Measurements from ENCODE around the gene ROR1.

Gene ROR1

DNA sequence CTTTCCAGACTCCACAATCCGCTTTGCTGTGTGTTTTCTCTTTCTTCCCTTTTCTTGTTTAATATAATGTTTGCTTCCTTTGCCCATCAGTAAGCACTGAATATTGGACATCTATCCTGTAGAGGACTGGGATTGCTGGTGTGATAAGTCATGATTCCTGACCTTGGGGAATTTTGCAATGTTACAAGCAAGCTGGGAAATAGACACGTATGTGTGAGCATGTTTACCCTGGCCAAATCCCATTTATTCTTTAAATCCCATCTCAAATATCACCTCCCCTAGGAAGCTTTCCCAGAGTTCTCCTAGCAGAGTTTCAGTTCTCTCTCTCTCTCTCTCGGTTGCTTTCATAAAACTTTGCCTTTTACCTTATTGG lies 155.3 kb downstream of the ROR1 start:
- CTCF ChIA-PET: interaction anchor here (1.2 to 1.9 kb wide), 4 partner anchors 9 to 313 kb away, joined by 3 to 5 read pairs (median 3); no protein-coding TSS in a partner anchor
- TF ChIP-seq, protein P1, sequence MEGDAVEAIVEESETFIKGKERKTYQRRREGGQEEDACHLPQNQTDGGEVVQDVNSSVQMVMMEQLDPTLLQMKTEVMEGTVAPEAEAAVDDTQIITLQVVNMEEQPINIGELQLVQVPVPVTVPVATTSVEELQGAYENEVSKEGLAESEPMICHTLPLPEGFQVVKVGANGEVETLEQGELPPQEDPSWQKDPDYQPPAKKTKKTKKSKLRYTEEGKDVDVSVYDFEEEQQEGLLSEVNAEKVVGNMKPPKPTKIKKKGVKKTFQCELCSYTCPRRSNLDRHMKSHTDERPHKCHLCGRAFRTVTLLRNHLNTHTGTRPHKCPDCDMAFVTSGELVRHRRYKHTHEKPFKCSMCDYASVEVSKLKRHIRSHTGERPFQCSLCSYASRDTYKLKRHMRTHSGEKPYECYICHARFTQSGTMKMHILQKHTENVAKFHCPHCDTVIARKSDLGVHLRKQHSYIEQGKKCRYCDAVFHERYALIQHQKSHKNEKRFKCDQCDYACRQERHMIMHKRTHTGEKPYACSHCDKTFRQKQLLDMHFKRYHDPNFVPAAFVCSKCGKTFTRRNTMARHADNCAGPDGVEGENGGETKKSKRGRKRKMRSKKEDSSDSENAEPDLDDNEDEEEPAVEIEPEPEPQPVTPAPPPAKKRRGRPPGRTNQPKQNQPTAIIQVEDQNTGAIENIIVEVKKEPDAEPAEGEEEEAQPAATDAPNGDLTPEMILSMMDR (IDR thresholded peaks at IDR 0.05; ENCODE audit: insufficient read depth, low read length, missing control alignments): no peak
- POLR2A ChIA-PET: no interaction called here
- H3K4me3 ChIP-seq (ENCODE audit: low read depth, low read length): no peak overlapping the region
- DNase-seq (ENCODE audit: low read depth, low spot score): no peak

DNA sequence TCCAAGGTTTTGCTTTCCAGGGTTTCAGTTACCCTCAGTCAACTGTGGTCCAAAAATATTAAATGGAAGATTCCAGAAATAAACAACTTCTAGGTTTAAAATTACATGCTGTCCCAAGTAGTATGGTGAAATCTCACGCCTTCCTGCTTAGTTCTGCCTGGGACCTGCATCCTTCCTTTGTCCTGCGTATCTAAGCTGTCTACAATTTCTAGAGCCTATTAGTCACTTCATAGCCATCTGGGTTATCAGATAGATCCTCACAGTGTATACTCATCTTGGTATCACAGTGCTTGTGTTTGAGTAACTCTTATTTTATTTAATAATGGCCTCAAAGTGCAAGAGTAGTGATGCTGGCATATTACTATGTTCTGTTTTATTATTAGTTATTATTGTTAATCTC lies 157.7 kb downstream of the ROR1 start:
- POLR2A ChIA-PET: no interaction called here
- CTCF ChIA-PET: interaction anchor here (1.2 kb wide), 1 partner anchor 52 kb away, joined by 3 read pairs; no protein-coding TSS in a partner anchor
- DNase-seq (ENCODE audit: low read depth, low spot score): no peak
- no peak overlapping the region for H3K4me3 ChIP-seq (ENCODE audit: low read depth, low read length)
- TF ChIP-seq, protein P1 (IDR thresholded peaks at IDR 0.05; ENCODE audit: insufficient read depth, low read length, missing control alignments): no peak

DNA sequence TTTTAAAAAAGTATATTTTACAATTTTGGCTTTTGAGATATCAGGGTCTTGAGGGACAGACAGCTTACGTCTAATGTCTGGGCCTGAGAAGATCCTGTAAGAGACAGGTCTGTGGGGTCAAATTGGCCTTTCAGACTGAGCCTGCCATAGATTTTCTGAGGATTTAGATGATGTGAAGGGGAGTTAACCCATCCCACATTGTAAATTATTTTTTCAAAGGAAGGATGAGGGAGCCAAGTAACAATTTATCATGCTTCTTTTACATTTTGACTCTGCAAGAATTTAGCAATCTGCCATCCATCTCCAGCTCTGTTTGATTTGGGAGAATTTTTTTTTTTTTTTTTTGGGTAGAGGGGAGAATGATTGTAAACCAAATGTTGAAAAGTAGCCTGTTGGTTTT lies 160.9 kb downstream of the ROR1 start:
- POLR2A ChIA-PET: no interaction called here
- no peak overlapping the region for H3K4me3 ChIP-seq (ENCODE audit: low read depth, low read length)
- CTCF ChIA-PET: interaction anchor here (3.1 to 5.2 kb wide), 2 partner anchors 13 to 202 kb away, joined by 19 to 43 read pairs; no protein-coding TSS in a partner anchor
- DNase-seq (ENCODE audit: low read depth, low spot score): no peak
- TF ChIP-seq, protein P1 (IDR thresholded peaks at IDR 0.05; ENCODE audit: insufficient read depth, low read length, missing control alignments): no peak

DNA sequence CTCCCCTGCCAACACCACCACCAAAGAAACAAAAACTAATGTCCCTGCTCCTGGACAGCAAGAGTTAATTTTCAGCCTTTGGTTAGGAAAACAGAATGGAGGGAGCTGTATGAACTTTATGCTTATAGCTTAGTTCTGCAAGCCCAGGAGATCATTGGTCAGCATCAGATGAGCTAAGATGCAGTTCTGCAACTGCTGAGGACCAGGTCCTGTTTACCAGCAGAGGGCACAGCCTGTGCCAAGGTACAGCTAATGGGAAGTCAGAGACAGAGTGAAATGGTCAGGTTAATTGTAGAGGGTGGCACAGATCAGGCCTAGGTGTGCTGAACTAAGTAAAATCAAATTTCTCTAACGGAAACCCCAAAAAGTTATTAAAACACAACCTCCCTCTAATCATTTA lies 161.3 kb downstream of the ROR1 start:
- CTCF ChIA-PET: interaction anchor here (0.8 to 5.2 kb wide), 3 partner anchors 13 to 202 kb away, joined by 4 to 43 read pairs (median 19); no protein-coding TSS in a partner anchor
- H3K4me3 ChIP-seq (ENCODE audit: low read depth, low read length): no peak overlapping the region
- POLR2A ChIA-PET: no interaction called here
- TF ChIP-seq, protein P1 (IDR thresholded peaks at IDR 0.05; ENCODE audit: insufficient read depth, low read length, missing control alignments): peak; percentile 30
- DNase-seq (ENCODE audit: low read depth, low spot score): no peak

DNA sequence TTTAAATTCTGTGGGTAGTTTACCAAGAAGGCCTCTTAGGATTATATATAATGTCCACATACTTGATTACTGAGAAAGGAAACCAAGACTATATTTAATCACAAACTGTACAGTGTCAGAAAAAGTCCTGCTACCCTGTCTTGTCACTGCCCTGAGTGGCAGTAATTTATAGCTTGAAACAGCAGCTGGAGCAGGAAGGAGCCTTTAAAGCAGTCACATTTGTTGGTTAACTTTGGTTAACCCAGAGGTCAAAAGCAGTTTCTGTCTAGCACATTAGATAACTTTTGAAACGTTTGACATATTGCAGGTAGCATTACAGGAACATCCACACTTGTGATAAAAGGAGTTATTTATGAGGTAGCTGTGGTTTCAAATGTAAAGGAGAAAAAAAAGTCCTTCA lies 161.7 kb downstream of the ROR1 start:
- TF ChIP-seq, protein P1 (IDR thresholded peaks at IDR 0.05; ENCODE audit: insufficient read depth, low read length, missing control alignments): no peak
- no peak for DNase-seq (ENCODE audit: low read depth, low spot score)
- CTCF ChIA-PET: interaction anchor here (0.8 to 5.2 kb wide), 5 partner anchors 13 to 307 kb away, joined by 3 to 43 read pairs (median 4); no protein-coding TSS in a partner anchor
- POLR2A ChIA-PET: no interaction called here
- no peak overlapping the region for H3K4me3 ChIP-seq (ENCODE audit: low read depth, low read length)

DNA sequence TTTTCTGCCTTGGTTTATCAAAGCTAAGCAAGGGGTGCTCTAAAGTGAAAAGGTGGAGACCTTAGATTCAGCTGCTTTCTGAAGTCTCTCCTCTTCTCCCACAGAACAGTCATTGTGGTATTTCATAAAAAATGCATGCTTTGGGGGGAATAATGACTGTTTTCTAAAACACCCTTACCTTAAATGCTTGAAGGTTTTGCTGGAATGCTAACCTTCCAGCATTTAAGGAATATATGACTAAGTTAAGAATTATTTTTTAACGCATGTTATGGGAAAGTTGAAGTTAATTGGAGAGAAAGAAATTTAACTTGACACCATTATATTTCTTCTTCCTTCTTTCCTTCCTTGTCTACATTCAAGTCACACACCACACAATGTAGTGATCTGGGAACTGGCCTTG lies 162.5 kb downstream of the ROR1 start:
- CTCF ChIA-PET: interaction anchor here (0.9 to 5.2 kb wide), 4 partner anchors 14 to 306 kb away, joined by 3 to 43 read pairs (median 12); no protein-coding TSS in a partner anchor
- H3K4me3 ChIP-seq (ENCODE audit: low read depth, low read length): no peak overlapping the region
- DNase-seq (ENCODE audit: low read depth, low spot score): no peak
- TF ChIP-seq, protein P1 (IDR thresholded peaks at IDR 0.05; ENCODE audit: insufficient read depth, low read length, missing control alignments): no peak
- POLR2A ChIA-PET: no interaction called here

Measured in AG04449 (cell line).